CD4-positive, alpha-beta T cell treated with Interleukin-21 for 1 hour (primary cell): Measurements from ENCODE around the gene TMEM54.
A peak's percentile ranks its signal among the peaks of the same experiment; 100 is the strongest.

Experiments
- DNase-seq: peaks from one replicate; pipeline ENCODE4 v3.0.0-alpha.2; 2020

TMEM54 gene

DNA sequence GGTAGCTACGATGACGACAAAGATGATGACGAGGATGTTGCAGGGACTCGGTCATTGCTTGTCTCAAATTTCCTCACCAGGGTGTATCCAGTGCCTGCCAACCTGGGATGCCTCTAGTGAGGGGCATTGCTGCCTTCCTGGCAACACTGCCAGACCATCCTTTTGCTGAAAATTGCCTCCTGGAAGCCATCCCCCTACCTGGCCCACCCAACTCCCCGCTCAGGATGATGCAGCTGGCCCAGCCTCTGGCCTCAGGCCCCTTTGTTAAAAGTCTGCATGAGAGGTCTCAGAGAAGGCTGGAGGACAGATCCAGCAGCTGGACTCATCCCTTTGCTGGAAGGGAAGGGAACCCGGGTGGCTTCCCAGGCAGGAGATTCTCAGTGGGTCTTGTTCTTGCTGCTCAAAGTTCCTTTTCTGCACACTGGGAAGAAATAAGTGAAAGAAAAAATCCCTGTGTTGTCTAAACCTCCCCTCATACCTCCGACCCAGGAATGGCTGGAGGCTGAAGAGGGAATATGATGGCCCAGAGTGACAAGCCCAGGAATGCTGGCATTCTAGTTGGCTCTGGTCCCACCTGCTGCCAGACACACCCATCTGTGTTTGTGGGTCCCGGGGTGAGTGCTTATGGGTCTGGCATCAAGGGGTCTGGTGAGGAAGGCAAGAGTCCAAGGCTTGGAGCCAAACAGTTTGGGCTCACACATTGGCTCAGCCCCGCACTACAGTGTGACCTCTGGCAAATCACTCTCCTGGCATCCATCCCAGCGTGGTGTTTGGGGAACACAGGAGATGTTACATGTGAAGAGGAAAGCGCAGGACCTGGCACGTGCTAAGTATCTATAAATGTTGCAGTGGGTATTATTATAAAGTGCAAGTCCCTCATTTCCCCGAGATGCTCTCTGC lies 23.7 kb downstream of the TMEM54 start:
- no peak for DNase-seq

DNA sequence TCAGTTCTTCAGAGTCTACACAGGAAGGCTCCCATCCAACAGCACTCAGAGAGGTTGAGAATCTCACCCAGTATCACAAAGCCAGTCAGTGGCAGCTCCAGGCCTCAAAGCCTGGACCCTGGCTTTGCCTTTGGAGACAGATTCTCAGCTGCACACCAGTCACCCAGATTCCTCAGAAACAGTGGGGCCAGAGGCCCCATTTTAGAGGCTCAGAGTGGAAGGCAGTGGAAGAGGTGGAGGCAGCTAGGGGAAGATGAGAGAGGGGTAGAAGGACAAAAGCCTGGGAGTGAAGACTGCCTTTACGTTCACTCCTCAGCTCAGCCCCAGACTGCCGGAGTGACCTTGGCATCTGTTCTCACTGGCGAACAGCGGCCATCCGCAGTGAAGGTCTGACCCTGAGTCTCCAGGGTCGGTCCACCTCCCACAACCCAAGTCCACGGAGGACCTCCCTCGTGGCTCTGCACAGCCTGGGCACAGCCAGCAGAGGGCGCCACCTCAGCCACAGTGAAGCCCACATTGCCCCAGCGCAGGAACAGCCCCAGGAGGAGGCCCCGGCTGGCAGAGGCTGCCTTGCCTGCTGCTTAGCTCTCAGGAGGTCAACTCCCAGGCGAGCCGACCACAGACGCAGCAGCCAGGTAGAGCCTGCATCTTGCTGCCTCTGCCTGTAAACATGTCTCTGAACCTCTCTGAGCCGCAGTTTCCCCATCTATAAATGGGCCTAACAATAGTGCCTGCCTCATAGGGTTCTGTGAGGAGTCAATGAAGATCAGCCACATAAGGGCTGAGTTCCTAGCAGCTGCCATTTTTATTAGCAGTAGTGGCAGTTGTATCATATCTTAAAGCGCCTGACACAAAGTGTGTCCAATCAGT lies 24.6 kb downstream of the TMEM54 start:
- DNase-seq: peak; percentile 60

DNA sequence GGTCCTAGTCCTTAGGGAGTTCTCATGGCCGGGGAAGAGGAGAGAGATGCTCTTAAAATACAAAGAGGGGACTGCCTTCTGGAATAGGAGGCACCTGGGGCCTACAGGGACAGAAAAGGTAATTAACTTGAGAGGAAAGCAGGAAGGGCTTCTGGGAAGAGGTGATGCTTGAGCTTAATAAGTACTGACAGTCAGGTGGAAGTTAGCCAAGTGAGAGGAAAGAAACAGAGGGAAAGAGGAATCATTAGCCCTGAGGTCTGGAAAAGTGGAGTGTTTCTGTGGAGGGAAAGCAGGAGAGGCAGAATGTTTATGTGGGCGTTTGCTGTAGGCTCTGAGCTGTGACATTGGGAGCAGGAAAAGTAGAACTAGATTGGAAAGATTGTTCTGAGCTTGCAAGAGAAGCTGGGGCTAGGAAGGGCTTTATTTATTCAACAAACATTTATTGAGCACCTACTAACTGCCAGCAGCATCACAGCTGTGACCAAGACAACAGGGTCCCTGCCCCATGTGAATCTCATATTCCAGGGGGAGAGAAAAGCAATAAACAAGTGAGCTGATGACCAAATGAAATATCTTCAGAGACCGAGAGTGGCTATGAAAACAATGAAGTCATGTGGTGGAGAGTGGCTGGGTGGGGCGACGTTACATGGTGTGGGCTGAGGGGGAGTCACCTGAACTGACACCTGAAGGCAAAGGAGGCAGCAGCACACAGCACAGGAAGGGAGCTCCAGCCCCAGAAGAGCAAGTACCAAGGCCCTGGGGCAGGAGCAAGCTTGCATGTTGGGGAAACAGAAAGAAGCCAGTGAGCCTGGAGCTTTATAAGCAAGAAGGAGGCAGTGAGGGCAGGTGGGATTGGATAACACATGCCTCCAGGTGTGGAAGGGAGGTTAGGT lies 26.1 kb downstream of the TMEM54 start:
- no peak for DNase-seq

DNA sequence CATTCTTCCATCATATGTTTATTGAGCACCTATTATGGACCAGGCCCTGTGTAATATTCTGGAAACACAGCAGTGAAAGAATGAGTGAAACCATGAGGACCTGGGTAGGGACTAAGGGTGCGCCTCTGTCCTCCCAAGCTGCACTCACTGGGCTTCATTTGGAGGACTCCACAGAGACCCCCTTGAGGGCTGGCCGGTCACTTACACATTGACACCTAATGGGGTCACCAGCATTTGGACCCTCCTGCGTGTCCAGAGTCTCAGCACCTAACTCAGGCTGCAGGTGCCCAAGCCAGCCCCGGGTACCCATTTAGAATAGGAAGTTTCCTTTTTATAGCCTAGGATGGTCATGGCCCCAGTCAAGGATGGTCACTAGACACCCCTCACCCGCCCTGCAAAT lies 27.7 kb downstream of the TMEM54 start:
- no peak for DNase-seq

DNA sequence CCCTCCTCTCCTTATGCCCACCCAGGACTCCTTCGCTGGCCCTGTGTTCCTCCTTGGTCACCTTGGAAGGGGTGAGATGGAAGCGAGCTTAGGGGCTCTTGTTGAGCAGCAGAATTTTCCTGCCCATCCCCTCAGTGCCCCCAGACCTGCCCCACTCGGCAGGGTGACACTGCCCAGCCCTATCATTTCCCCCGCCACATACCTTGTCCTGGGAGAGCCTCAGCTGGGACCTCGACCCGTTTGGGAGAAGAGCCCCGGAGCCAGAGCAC lies 29.1 kb downstream of the TMEM54 start:
- DNase-seq: no peak

DNA sequence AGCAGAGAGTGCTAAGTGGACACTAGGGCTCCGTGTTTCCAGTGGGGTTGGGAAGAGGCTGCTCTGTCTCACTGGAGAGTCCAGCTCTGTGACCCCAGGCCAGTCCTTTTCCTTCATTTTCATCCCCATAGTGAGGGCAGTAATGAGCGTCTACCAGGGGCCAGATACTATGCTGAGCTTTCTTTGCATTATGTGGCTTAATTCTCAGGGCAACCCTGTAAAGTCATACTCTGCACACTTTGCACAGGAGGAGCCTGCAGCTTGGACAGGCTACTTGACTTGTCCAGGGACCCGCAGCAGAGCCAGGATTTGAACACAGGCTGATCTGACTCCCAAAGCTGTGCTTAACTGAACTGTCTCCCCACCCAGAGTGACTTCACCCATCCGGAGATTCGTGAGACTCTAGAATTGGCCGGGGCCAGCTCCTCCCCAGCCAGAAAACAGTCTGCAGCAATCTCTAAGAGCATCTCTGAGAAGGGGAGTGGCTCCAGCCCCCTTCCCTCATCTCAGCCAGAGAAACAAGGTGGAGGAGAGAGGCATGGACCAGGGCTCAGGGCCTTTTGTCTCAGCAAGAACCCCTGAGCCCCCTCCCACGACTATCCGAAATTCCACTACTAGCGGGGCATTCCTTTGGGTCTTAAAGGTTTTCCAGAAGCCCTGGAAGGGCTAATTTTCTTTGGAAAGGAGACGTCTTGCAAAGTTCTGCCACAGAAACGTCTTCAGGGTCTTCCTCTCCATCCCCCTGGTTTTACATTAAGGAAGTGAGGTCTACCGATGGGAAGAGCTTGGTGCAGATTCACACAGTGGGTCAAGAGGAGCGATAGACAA lies 29.6 kb downstream of the TMEM54 start:
- no peak for DNase-seq

DNA sequence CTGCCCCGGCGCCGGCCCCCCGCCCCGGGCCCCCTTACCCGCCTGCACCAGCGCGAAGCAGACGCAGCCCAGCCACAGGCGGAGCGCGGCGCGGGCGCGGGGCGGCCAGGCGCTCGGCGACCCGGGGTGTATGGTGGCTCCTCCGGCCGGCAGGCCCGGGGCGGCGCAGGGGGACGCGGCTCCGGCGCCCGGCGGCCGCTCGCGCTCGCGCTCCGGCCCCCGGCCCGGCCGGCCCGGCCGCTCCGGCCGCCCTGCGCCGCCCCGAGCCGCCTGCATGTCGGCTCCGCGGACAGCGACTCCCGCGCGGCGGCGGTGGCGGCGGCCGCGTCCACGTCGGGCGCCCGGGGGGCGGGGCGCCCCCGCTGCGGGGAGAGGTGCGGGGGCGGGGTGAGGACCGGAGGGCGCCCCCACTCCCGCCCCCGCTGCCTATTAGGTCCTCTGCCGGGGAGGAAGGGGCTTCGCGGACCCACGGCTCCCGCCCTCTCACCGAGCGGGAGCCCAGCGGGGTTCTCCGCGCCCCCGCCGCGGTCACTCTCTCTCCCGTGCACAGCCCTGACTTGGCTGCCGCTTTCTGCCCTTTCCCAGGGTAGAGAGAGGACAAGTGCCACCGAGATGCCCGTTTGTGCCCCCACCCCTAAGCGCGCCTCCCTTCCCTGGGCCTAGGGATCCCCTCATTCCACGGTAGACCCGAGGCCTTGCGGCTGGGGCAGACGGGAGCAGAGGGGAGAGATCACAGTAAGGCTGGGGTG lies 30.4 kb downstream of the TMEM54 start, which contains the start of gene FNDC5:
Gene FNDC5, minus strand, starts transcription at position 298 of the 749 bp plus-strand sequence.
- no peak for DNase-seq

DNA sequence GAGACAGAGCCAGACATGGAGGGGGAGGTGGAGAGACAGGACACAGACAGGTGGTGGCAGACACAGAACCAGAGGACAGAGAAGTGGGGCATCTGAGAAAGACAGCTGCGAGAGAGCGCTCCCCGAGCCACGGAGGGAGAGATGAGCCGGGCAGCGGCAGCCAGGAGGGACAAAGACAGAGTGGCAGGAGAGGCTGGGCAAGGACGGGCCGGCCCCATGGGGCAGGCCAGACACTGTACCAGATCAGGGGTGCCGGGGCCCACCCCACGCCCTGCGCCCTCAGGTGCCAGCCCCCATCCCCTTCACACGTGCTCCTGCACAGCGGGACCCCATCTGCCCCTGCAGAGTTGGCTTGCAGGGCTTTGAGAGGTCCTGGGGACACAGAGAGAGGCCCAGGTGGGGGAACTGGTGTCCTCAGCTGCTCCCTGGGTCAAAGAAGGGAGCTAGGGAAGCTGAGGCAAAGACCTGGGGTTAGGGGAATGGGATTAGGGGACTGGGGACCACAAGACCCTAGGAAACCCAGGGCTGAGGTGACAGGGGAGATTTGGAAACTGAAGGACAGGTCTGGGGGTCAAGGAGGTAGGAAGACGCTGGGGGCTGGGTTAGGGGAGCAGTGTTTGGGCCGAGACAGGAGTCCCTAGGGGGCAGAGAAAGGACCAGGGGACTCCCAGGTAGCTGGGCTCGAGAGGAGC lies 31.1 kb downstream of the TMEM54 start:
- no peak for DNase-seq

DNA sequence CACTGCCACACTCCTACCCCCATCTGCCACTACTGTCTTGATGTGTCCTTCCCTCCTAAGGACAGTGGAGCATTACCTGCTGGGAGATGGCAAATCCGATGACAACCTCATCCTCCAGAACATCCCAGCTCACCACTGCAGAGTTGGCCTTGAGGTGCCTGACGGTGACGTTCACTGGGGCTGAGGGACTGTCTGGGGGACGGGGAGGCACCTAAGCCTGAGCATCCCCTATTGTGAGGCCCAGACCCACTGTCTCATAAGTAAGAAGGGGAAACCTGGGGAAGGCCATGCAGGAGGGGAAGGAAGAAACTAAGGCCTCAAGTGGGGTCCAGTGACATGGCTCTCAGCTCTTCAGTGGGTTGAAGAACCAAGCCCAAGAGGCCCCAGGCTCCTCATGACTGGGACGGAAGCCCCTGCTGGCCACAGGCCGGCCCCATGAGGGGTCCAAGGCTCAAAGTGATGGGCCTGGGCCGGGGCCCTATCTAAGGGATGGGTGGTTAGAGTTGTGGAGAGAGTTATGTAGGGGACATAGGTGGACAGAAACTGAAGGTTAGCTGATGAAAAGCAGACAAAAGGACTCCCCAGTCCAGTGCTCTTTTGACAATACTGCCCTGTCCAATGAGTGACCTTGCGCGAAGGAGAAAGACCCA lies 32.3 kb downstream of the TMEM54 start:
- no peak for DNase-seq

DNA sequence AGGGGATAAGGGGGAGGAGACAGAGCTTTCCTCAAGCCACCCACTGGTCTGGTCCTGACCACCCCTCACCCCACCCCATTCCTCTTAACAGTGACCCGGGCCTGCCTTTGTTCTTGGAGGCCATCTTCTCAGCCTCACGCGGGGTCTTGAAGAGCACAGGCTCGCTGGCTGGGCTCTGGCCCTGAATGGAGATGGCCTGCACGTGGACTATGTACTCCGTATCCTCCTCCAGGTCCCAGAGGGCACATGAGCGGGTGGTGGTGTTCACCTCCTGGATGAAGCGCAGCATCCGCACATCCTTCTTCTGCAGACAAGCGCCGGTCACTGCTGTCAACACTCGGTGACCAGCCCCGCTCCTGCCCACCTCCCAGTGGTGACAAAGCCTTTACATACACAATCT lies 33.1 kb downstream of the TMEM54 start:
- DNase-seq: no peak

DNA sequence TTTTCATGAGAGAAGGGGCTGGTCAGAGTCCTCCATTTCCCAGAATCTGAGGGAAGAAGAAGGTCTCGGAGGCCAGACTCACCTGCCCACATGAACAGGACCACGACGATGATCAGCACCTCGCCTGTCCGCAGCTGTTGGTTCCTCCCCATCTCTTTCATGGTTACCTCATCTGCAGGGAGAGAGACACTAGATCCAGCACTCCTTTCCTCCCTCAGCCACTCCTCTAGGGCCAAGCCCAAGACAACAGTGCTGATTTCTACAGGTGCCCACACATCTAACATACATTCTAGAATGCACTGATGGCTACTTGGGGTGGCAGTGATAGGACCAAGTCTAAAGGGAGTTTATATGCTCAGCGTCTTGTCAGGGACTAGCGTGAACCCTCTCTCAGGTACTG lies 33.5 kb downstream of the TMEM54 start:
- DNase-seq: no peak

DNA sequence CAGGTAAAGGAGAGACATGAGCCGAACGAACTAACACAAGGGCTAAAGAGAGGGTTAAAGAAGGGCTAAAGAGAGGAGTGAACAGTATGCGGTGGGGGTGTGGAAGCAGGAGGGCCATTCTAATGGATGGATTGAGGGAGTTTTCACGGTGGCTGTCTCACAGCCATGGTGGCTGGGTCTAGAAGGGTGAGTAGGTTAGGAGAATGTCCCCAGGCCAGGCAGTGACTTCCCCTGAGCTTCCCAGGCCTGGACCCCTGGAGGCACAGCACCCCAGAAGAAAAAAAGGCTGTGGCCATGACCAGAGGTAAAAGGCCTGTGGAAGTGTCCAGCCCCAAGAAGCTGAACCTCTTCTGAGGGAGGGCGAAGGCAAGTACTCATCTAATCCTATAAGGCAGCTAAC lies 34.0 kb downstream of the TMEM54 start:
- DNase-seq: no peak

DNA sequence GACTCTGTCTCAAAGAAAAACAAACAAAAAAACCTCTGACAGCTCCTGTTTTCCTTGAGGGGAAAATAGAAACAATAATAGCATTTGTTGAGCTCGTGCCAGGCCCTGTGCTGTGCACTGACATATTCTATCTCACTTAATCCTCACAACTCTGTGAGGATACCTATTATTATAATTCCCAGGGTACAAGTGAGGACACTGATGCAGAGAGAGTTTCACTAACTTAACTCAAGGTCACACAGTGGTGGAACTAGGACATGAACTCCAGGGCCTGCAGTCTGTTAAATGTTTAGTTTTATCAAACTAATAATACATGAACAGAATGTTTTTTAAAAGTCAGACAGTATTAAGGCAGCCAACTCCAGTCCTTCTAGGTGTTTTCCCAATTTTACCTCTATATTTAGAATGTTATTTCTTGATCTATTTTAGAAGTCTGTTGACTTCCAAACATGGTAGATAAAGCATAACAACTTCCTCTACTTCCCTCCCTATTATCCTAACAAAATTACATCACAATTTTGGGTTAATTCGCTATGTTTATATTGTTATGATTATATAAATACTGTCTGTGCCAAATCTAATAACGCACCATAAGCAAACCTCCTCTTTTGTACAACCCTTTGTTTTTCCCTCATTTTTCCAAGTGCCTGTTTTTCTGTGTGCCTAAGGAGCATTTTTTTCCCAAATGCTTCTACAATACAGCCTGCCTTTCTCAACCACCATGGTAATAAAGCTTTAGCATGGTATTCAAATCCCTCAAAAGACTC lies 35.4 kb downstream of the TMEM54 start:
- no peak for DNase-seq

DNA sequence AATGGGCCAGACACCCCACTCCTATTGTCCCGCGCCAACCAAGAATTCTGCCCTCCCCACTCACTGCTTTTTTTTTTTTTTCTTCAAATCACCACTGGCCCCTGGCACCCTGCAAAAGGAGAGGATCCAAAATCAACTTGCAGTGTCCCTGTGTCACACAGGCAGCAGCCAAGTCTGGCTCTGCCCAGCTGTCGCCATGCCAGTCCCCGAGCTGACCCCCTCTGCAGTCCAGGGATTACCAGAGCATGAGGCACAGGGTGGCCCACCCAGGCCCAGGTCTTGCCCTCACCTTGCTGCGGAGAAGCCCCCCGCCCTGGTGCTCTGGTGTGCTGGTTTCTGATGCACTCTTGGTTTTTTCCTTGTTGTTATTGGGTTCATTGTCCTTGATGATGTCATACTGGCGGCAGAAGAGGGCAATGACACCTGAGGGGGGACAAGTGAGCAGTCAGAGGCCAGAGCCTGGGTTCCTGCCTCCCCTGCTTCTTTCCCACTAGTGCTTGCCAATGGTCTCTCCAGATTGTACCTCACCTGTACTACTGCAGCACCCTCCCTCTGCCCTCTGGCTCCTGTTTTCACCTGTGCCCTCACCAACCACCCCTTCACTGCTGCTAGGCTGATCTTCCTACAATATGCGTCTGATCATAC lies 36.7 kb downstream of the TMEM54 start:
- DNase-seq: no peak

DNA sequence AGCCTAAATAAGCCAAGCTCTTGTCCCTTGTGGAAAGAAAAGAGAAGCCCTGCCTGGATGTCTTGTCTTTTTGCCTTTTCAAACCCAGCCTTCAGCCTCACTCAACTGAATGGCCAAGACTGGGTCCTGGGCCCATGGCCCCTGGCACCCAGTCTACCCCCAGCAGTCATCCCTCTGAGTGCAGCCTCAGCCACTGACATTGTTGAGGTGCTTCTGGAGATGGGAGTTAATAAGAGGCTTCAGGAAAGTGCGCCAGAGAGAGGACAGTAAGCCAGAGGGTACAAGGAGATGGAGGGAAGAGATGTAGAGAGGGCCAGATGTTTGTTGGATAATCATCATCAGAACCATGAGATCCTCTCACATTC lies 37.3 kb downstream of the TMEM54 start:
- DNase-seq: no peak

DNA sequence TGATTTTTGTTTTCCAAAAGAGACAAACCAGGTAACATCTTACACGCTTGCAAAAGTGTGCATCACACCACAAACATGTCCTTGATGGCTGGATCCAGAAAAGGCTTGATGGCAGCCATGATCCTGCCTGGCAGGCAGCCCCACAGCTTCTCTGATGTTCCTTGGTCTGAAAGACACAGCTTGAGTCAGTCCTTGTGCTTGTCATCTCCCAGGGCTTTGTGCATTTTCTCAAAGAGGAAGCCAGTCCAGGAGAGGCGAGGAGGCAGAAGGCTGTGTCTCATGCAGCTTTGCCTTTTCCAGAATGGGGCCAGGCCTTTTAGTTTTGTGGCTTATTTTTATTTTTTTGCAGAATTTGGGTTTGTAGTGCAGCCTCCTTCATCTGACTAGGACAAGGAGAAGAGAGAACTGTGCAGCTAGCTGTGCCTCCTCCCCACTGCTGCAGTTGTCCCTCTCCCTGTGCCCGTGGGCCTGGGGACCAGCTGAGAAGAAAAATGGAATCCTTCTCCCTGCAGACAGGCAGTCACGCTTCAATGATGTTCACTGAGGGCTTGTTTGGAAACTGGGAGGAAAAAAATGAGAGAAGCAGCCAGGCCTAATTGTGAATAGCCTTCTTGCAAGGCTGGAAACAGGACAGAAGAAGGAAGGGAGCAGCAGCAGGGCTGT lies 37.8 kb downstream of the TMEM54 start:
- DNase-seq: no peak

DNA sequence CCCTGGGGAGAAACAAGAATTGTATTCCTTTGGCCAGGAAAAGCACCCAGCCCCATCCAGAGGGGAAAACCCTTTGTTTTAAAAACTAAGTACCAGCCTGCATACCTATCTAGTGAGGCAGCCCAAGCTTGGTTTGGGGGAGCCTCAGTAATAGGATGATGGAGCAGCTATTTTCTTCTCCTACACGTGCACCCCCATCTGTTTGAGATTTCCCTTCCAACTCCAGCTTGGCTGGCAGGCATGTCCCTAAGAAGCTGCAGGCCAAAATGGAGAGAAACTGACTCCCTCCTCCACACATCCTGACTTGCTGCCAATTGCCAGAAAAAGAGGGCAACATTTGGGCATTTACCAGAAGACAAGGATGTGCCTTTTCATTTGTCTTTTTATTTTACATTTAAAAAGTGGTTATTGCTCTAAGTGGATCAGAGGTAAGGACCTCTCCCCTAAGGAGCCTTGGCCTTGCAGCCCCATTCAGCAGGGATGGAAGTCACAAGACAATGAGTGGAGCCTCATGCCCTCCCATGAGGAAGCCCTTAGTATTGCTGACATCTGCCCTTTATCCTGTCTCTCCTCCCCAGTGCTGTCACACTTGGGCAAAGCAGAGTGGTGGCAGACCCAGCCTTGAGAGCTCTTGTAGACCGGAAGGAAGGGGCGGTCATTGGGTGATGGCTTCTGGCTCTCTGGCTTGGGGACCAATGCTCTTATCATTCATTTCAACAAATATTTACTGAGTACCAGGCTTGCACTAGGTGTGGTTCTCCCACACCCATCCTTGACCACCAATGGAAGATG lies 39.1 kb downstream of the TMEM54 start:
- no peak for DNase-seq

DNA sequence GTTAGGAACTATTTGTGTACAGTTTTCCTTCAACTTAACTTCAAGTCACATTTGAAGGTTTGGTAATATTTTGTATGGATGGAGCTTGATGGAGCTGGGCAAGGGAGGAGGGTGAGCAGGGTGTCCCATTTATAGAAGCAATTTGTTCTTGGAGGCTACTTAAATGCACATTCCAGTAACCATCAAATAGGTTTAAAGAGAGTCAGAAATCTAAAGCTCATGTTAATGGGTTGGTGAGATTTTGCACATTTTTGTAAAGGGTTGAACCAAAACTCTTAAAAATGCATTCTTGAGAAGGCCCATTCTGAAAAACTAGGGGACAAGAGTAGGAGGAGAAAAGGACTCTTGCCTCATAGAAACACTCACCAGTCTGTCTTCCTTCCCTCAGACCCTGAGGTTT lies 40.6 kb downstream of the TMEM54 start:
- no peak for DNase-seq
